Fibroblast of mammary gland (primary cell): ENCODE data around the gene AIF1.

Source experiments
- DNase-seq: peaks from one replicate; pipeline ENCODE4 v3.0.0-alpha.2; 2010; ENCODE audit warnings: low read depth
- H3K4me3 ChIP-seq: 2 replicates; pipeline ENCODE4 v1.5.1; 2011; ENCODE audit warnings: low read depth, mild to moderate bottlenecking, low read length, moderate library complexity; ENCODE audit not compliant: control insufficient read depth
- CTCF ChIP-seq: conservative IDR thresholded peaks from 2 replicates; pipeline ENCODE4 v1.5.1; 2011; ENCODE audit warnings: low read depth, low read length, inconsistent platforms; ENCODE audit not compliant: control insufficient read depth, insufficient read depth

Gene AIF1

DNA sequence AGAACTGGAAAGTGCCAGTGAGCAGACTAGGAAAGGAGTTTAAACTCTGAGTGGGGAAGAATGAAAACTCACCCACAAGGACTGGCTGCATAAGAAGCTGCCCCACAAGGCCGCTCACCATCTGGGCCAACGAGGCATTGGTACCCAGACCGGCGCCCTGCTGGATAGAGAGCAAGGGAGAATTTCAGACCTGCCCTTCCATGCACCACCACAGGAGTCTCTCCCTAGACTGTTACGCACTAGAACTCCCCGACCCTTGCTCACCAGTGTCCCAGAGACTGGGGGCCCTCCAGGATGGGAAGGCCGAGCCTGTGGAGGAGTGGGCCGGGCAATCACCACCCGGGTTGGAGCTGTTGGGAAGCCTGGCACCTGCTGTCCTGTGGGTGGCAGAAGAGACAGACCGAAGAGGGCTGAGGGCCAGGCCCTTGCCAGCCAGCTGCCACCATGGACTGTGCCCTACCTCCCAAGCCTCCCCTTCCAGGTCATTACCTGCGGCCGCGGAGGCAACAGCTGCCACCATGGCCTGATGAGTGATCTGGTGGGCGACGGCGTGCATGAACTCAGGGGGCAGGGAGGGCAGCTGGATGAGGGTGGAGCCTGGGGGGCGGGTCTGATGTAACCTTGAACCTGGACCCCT, 28.9 kb downstream of the AIF1 start:
- TF ChIP-seq CTCF, result no peak
- no peak overlapping the region for H3K4me3 ChIP-seq
- DNase-seq, result no peak

DNA sequence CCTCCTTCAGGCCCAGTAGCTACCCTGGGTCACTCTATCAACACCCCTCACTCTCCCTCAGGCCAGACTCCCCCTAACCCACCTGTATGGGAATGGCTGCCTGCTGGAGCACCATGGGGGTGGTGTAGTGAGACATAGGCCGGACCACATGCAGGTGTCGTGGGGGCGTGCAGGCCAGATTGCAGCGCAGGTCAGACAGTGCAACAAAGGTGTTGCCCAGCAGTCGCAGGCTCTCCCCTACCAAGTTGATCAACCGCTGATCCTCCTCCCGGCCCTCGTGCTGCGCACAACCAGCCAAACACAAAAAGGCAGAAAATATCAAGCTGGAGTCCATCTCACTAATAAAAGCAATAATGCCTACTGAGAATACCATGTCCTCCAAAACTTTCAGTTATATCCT, 30.3 kb downstream of the AIF1 start:
- TF ChIP-seq CTCF, result no peak
- DNase-seq, result no peak
- no peak overlapping the region for H3K4me3 ChIP-seq

GRCh38 chr6:31651602-31652191, 36.7 kb downstream of the AIF1 start:
- no peak for TF ChIP-seq CTCF
- peak; percentile 82 for DNase-seq
- H3K4me3 ChIP-seq, result peak overlapping the region; percentile 84

GRCh38 chr6:31652925-31653724, 38.1 kb downstream of the AIF1 start:
- TF ChIP-seq CTCF, result no peak
- peak overlapping the region; percentile 84 for H3K4me3 ChIP-seq
- DNase-seq, result no peak

DNA sequence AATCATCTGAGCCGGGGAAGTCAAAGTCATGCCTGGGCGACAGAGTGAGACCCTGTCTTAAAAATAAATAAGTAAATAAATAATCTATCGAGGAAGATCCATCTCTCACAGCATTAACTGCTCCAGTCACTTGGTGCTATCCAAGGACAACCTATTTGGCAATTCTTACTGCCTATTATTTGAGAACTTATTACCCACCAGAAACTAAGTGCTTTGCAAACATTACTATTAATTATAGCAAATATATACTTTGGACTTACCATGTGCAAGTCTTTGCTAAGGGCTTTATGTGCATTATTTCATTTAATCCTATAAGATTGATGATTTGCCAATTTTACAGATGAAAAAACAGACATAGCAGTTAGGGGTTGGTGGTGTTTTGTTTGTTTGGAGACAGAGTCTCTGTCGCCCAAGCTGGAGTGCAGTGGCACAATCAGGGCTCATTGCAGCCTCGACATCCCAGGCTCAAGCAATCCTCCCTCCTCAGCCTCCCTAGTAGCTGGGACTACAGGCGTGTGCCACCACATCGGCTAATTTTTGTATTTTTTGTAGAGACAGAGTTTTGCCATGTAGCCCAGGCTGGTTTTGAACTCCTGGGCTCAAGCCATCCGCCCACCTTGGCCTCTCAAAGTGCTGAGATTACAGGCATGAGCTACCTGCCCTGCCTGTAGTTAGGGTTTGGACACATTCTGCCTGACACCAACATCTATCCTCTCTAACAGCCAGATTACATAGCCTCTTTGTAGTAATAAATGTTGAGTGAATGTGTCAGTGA, 39.7 kb downstream of the AIF1 start:
- TF ChIP-seq CTCF, result no peak
- no peak overlapping the region for H3K4me3 ChIP-seq
- no peak for DNase-seq
